ENCODE measurements around the gene MAP3K3. TPM values are rescaled to one million over a fixed set of nuclear protein-coding genes. Genes with fewer than 3 reads are reported as not detected.

MAP3K3 gene
- total RNA-seq, 1 donor from 2014 or later = 43.5 TPM

GRCh38 chr17:63621229-63621683 lies 961 bp upstream of the MAP3K3 start:
- intact Hi-C loops (cut with micrococcal nuclease) = loop anchor here (5.0 to 10.0 kb wide), 4 partner anchors 514 to 966 kb away; partner anchors contain the start of genes CEP95, DDX5, ERN1 and TANC2

GRCh38 chr17:63622574-63623390 lies 565 bp downstream of the MAP3K3 start:
- intact Hi-C loops (cut with micrococcal nuclease) = loop anchor here (1.0 to 10.0 kb wide), 13 partner anchors 10 to 968 kb away; partner anchors contain the start of genes CCDC47, CEP95, DCAF7 and DDX5

DNA sequence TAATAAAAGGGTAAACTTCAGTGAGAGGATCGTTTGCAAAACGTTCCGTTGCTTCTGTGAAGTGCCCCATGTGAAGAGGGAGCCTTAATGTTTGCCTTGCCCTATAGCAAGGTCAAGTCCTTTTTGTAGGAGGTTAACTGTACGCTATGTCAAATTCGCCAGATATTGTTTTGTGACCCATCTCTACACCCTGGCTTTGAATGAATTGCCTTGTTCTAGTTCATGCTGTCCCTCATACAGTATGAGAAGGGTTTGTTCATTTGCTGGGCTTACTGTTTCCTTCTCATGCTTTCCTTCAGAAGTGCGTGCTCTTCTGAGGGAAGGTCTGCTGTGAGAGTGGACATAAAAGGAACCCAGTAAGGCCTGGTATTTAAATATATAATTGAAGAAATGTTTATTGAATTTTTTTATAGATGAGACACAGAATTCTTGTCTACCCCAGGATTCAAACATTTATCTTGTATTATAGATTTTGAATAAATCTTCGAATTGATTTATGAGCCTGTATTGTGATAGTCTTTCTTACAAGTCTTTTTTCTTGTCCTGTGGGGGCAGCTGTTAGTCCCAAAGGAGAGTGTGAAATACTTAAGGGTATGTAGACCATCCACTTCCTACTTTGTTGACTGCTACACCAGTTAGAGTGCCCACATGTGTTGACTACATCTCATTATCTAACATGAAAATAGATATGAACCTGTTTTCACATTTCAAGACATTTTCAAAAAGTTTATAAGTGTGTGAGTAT lies 1.7 kb downstream of the MAP3K3 start:
- intact Hi-C loops (cut with micrococcal nuclease) = loop anchor here (2.0 to 10.0 kb wide), 5 partner anchors 203 to 969 kb away; partner anchors contain the start of genes CEP95, DDX5, ERN1 and FTSJ3

- intact Hi-C loops (cut with micrococcal nuclease) = loop anchor here (5.0 to 10.0 kb wide), 4 partner anchors 510 to 970 kb away; partner anchors contain the start of genes CEP95, DDX5, ERN1 and TANC2
These were observed 2.3 kb downstream of the MAP3K3 start for GRCh38 chr17:63624531-63624880.

DNA sequence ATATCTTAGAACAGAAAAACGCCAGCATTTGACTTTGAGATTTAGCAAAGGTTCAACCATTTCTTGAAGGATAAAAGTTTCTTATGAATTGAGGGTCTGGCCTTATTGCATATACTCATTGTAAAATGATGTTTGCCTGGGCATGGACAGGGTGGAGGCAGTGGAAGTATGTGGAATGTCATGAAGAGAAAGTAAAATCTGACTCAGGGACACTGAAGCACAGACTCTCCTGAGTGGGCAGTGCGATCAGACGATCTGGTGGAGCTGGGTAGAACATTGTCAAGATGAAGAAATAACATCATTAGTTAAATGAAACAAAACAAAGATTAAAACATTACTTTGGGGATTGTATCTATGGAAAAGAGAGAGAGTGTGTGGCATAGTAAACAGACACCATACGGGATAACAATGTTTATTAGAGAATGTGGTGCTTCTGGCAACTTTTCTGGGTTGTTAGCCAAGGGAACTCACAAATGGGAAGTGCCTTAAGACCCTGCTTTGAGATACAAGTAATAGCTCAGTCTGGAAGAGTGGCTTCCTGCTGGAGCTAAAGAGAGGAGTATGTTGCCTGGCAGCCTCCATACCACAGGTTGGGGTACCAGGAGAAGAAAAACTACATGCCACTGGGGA lies 4.4 kb downstream of the MAP3K3 start:
- intact Hi-C loops (cut with micrococcal nuclease) = loop anchor here (10.0 kb wide), 2 partner anchors 508 to 972 kb away; partner anchors contain the start of gene ERN1

GRCh38 chr17:63629627-63630026 lies 7.4 kb downstream of the MAP3K3 start:
- intact Hi-C loops (cut with micrococcal nuclease) = loop anchor here (10.0 kb wide), 2 partner anchors 505 to 975 kb away; partner anchors contain the start of gene ERN1

DNA sequence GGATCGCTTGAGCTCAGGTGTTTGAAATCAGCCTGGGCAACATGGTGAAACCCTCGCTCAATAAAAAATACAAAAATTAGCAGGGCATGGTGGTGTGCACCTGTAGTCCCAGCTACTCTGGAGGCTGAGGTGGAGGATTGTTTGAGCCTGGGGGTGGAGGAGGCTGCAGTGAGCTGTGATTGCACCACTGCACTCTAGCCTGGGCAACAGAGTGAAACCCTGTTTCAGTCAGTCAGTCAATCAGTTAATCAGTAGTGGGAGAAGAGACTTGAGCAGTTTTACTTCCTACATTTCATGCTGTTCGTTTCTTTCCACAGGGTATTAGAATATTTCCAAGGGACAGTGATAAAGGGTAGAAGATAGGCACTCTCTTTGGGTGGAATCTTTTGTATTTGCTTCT lies 8.8 kb downstream of the MAP3K3 start:
- intact Hi-C loops (cut with micrococcal nuclease) = no loop called here

DNA sequence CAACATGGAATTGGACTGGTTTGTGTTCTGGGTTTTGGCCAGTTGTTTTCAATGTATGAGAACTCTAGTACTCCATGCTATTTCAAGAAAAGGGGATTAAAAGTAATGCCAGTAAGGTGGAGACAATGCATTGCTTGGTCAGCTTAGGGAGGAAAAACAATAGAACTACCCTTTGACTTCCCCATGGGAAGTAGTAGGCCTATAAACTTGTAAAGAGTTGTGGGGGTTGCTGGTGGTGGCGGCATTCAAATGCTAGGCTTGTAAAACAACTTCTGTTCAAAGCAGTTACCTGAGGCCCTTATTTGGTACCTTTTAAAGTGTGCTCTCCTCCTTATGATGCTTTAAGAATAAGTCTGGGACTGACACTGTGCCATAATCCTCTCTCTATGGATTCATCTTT lies 9.4 kb downstream of the MAP3K3 start:
- intact Hi-C loops (cut with micrococcal nuclease) = no loop called here

DNA sequence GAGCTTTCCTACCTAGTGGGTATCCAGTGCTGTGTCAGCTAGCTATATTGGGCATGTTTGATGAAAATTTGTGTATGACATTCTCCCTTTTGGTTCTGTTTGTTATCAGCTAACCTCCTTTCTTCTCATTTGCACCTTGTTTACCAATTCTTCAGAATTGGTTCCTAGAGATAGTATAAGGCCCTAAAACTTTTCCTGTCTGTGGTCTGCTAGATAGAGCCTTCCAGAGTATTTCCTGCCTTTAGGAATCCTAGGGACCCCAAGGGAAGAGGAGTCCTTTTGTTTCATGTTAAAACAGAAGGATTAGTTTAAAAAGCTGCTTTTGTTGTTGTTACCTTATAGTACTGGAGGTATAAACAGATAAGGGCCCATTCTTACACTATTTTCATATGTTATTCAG lies 11.5 kb downstream of the MAP3K3 start:
- intact Hi-C loops (cut with micrococcal nuclease) = loop anchor here (1.0 kb wide), 1 partner anchor 11 kb away; the partner anchor contains the start of gene MAP3K3

DNA sequence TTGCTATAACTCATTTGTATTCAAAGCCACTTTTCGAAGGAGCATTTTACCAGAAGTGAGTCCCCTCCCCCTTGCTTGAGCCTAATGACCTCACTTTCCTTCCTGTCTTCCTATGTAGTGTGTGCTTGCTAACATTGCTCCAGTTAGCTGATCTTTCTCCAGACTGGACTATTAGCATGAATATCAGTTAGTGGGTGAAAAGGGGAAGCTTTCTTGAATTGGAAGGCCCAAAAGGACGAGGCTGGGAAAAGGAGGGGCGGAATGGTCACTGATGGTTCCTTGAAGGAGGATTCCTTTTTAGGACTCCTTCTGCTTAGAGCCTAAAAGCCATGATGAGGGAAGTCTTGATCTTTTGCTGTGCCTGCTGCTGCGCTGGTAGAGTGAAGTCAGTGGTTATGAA lies 11.9 kb downstream of the MAP3K3 start:
- intact Hi-C loops (cut with micrococcal nuclease) = loop anchor here (1.0 kb wide), 1 partner anchor 12 kb away; the partner anchor contains the start of gene MAP3K3

- intact Hi-C loops (cut with micrococcal nuclease) = loop anchor here (1.0 kb wide), 1 partner anchor 13 kb away; the partner anchor contains the start of gene MAP3K3
These were observed 12.6 kb downstream of the MAP3K3 start for GRCh38 chr17:63634816-63635215.

DNA sequence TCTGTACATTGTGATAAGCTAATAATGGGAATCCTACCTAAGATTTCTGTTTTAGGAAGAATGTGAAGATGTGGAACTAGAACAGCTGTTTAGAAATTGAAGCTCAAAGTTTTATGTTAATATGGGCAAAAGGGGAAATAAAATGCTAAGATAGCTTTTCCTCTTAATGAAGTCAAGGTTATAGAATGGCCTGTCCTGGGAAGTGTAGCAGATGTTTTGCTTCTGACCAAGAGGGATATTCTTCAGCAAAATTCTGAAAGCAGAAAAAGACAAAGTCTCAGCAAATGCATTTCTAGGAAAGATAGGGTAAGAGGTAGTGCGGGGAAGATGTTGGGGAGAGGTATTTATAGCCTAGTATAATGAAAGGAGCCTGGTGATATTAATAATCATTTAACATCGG lies 13.1 kb downstream of the MAP3K3 start:
- intact Hi-C loops (cut with micrococcal nuclease) = no loop called here

- intact Hi-C loops (cut with micrococcal nuclease) = no loop called here
These were observed 13.6 kb downstream of the MAP3K3 start for GRCh38 chr17:63635787-63636186.

- intact Hi-C loops (cut with micrococcal nuclease) = no loop called here
These were observed 16.9 kb downstream of the MAP3K3 start for GRCh38 chr17:63639125-63639524.

- intact Hi-C loops (cut with micrococcal nuclease) = no loop called here
These were observed 17.8 kb downstream of the MAP3K3 start for GRCh38 chr17:63640038-63640437.

DNA sequence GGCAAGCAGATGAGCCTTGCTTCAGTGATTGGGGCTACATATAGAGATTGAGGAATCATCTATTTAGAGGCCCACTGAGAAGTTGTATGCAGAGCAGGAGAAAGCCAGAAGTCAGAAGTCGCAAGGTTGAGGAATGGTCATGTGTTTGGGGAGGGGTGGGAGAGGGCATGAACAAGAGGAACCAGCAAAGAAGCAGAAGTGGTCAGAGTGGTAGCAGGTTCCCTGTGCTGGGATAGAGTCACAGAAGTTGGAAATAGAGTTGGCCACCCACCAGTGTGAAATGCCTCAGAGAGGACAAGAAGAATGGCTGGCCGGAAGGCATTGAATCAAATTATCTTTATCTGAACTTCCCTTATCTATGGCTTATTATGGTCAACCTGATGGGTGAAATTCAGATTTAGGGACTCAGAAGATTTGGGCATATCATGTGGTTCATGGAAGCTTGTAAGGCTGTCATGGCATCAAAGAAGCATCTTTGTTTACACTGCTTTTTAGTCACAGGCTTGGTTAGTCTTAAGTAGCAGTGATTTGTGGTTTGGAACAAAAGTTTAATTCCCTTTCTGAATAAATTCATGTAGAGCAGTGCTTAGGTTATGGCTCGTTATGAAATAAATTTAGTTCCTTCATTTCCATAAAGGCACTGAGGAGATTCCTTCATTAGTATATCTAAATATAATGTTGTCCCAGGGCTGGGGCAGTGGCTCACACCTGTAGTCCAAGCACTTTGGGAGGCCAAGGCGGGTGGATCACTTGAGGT lies 19.7 kb downstream of the MAP3K3 start:
- intact Hi-C loops (cut with micrococcal nuclease) = no loop called here

- intact Hi-C loops (cut with micrococcal nuclease) = no loop called here
These were observed 22.6 kb downstream of the MAP3K3 start for GRCh38 chr17:63644846-63645245.

DNA sequence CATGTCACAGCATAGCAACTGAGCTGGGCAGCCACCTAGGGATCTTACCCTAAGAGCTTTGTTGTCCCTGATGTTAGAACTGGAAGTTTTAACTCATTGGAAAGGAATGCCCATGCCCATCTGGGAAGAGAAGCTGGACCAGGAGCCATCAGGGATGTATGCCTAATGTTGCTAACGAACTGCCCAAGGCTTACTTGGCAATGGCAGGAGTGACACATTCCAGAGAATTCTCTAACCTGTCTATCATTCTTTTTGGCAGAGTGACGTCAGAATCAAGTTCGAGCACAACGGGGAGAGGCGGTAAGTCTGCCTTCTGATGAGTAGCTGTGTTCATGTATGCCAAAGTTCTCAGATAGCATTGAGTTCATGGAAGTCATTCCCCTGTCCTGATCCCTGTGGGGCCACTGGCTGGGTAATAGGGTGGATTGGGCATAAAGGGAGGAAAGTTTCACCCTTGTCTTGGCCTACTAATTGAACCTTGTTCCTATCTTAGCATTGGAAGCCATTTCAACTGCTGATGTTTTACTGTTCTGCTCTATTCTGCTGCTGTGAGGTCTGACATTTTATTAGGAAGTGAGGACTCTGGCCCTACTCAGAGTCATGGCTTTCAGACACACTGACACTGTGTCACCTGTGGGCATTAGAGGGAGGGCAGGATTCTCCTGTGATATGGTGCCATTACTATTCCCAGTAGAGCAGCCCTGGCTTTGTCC lies 23.7 kb downstream of the MAP3K3 start:
- intact Hi-C loops (cut with micrococcal nuclease) = no loop called here

DNA sequence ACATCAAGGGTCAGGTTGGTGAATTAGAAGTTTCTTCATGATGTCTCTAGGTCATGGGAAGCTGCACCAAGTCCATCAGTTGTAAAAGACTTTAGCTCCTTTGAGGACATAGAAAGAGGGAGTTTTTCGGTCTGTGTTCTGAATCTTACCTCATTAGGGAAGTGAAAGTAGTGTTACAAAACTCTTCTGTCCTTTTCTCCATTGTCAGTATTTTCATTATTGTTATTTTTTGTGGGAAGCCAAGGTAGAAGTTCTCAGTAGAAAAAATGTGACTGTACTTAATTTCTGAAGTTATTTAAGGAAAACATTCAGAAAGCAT lies 24.2 kb downstream of the MAP3K3 start:
- intact Hi-C loops (cut with micrococcal nuclease) = no loop called here

Data from T-helper 1 cell treated with Interleukin-12 subunit alpha and Interleukin-12 subunit beta and Interleukin-4 antibody, amounts not matched to agents 30 ng/mL and 1 ng/mL, for 36 hours (primary cell).